ENCODE measurements around the gene UBE4B.

GRCh38 chr1:10033359-10033845 is 644 bp downstream of the UBE4B start:
- TF ChIP-seq SP1 (IDR thresholded peaks at IDR 0.05) (no peak), FOXM1 (IDR thresholded peaks at IDR 0.05; ENCODE audit: borderline replicate concordance) (no peak), FOXA1 (IDR thresholded peaks at IDR 0.05) (no peak), ARNT (IDR thresholded peaks at IDR 0.05) (no peak)

Data from HEK293T (cell line).